Measurements from ENCODE around the gene SLC22A17.

SLC22A17 gene

GRCh38 chr14:23320584-23321571 lies 31.8 kb downstream of the SLC22A17 start, which contains the start of gene PABPN1:
Gene PABPN1, plus strand, starts transcription at chr14:23321457. Its CDS starts 13 bp downstream, at chr14:23321470.
- Histone ChIP-seq H3K4me3 (replicated peaks; ENCODE audit: low read depth, low read length) (peak within 1 kb of the TSS; percentile 94), H3K27me3 (replicated peaks; ENCODE audit: control insufficient read depth, insufficient read depth, low read length) (no peaks in the 10 kb centered on the region), H3K36me3 (ENCODE audit: control insufficient read depth, insufficient read depth, low read length) (peaks cover 15% of the 10 kb centered on the region)
- no peak for TF ChIP-seq CTCF (IDR thresholded peaks at IDR 0.05; ENCODE audit: insufficient read depth, low read length, poor library complexity, severe bottlenecking)
- DNase-seq (ENCODE audit: extremely low read depth, insufficient read length): peak; percentile 97

GRCh38 chr14:23319746-23320583 lies 32.7 kb downstream of the SLC22A17 start:
- H3K27me3 ChIP-seq (replicated peaks; ENCODE audit: control insufficient read depth, insufficient read depth, low read length): no peaks in the 10 kb centered on the region
- TF ChIP-seq CTCF (IDR thresholded peaks at IDR 0.05; ENCODE audit: insufficient read depth, low read length, poor library complexity, severe bottlenecking): no peak
- no peak for DNase-seq (ENCODE audit: extremely low read depth, insufficient read length)
- peaks cover 12% of the 10 kb centered on the region for H3K36me3 ChIP-seq (ENCODE audit: control insufficient read depth, insufficient read depth, low read length)
- H3K4me3 ChIP-seq (replicated peaks; ENCODE audit: low read depth, low read length): peak overlapping the region; percentile 69

GRCh38 chr14:23316300-23316699 lies 36.4 kb downstream of the SLC22A17 start:
- no peak for DNase-seq (ENCODE audit: extremely low read depth, insufficient read length)
- no peaks in the 10 kb centered on the region for H3K27me3 ChIP-seq (replicated peaks; ENCODE audit: control insufficient read depth, insufficient read depth, low read length)
- TF ChIP-seq CTCF (IDR thresholded peaks at IDR 0.05; ENCODE audit: insufficient read depth, low read length, poor library complexity, severe bottlenecking): no peak
- H3K4me3 ChIP-seq (replicated peaks; ENCODE audit: low read depth, low read length): no peak overlapping the region
- no peaks in the 10 kb centered on the region; the same call in 1 of the 2 replicates for H3K36me3 ChIP-seq (ENCODE audit: control insufficient read depth, insufficient read depth, low read length)

- peaks cover 12% of the 10 kb centered on the region for H3K36me3 ChIP-seq (ENCODE audit: control insufficient read depth, insufficient read depth, low read length)
- H3K27me3 ChIP-seq (replicated peaks; ENCODE audit: control insufficient read depth, insufficient read depth, low read length): no peaks in the 10 kb centered on the region
- TF ChIP-seq CTCF (IDR thresholded peaks at IDR 0.05; ENCODE audit: insufficient read depth, low read length, poor library complexity, severe bottlenecking): no peak
- H3K4me3 ChIP-seq (replicated peaks; ENCODE audit: low read depth, low read length): no peak overlapping the region
- no peak for DNase-seq (ENCODE audit: extremely low read depth, insufficient read length)
Measured at GRCh38 chr14:23310546-23310945, 42.1 kb downstream of the SLC22A17 start.

- Histone ChIP-seq H3K36me3 (ENCODE audit: control insufficient read depth, insufficient read depth, low read length) (peaks cover 12% of the 10 kb centered on the region), H3K27me3 (replicated peaks; ENCODE audit: control insufficient read depth, insufficient read depth, low read length) (no peaks in the 10 kb centered on the region), H3K4me3 (replicated peaks; ENCODE audit: low read depth, low read length) (no peak overlapping the region)
- no peak for DNase-seq (ENCODE audit: extremely low read depth, insufficient read length)
- TF ChIP-seq CTCF (IDR thresholded peaks at IDR 0.05; ENCODE audit: insufficient read depth, low read length, poor library complexity, severe bottlenecking): no peak
Measured at GRCh38 chr14:23308721-23309445, 43.8 kb downstream of the SLC22A17 start.
